Karpas-422 (cell line): ENCODE results near the gene SORD. TPM values are rescaled to one million over a fixed set of nuclear protein-coding genes. Genes with fewer than 3 reads are reported as not detected.

ENCODE experiments used
- DNase-seq: peaks from one replicate; pipeline ENCODE4 v3.0.0-alpha.2; 2015
- H2AFZ ChIP-seq: fragments of 200-600 bp; sonication (generic); 2 replicates; pipeline ENCODE4 v1.6.1; 2014; ENCODE audit warnings: antibody characterized with exemption, low read length, mixed read lengths
- H3K27ac ChIP-seq: fragments of 200-600 bp; sonication (generic); 2 replicates; pipeline ENCODE4 v1.5.1; 2014; ENCODE audit warnings: mild to moderate bottlenecking, low read length, moderate library complexity
- H3K27me3 ChIP-seq: fragments of 200-600 bp; sonication (generic); 2 replicates; pipeline ENCODE4 v1.6.1; 2014; ENCODE audit warnings: low read length, mixed read lengths
- H3K36me3 ChIP-seq: fragments of 200-600 bp; sonication (generic); 2 replicates; pipeline ENCODE4 v1.6.1; 2014; ENCODE audit warnings: low read length, mixed read lengths; ENCODE audit not compliant: insufficient read depth
- H3K4me1 ChIP-seq: fragments of 200-600 bp; sonication (generic); 2 replicates; pipeline ENCODE4 v1.6.1; 2014; ENCODE audit warnings: mild to moderate bottlenecking, low read length, mixed read lengths
- H3K4me2 ChIP-seq: fragments of 200-600 bp; sonication (generic); 2 replicates; pipeline ENCODE4 v1.6.1; 2014; ENCODE audit warnings: low read length, low read depth, mild to moderate bottlenecking; ENCODE audit not compliant: poor library complexity, severe bottlenecking
- H3K4me3 ChIP-seq: fragments of 200-600 bp; sonication (generic); 2 replicates; pipeline ENCODE4 v1.5.1; 2014; ENCODE audit warnings: mild to moderate bottlenecking, antibody characterized with exemption, low read length, mixed read lengths
- H3K79me2 ChIP-seq: fragments of 200-600 bp; sonication (generic); 2 replicates; pipeline ENCODE4 v1.6.1; 2014; ENCODE audit warnings: mild to moderate bottlenecking, low read length, mixed read lengths
- H3K9ac ChIP-seq: fragments of 200-600 bp; sonication (generic); 2 replicates; pipeline ENCODE4 v1.6.0; 2014; ENCODE audit warnings: low read length
- H3K9me2 ChIP-seq: fragments of 200-600 bp; sonication (generic), shearing (Covaris generic); replicated peaks from 2 replicates; pipeline ENCODE4 v1.6.0; 2014; ENCODE audit warnings: mild to moderate bottlenecking, low read length, moderate library complexity; ENCODE audit not compliant: insufficient read depth
- H3K9me3 ChIP-seq: fragments of 300-700, 200-600 bp; sonication (generic); 2 replicates; pipeline ENCODE4 v1.6.1; 2014; ENCODE audit warnings: low read length, mixed read lengths
- H4K20me1 ChIP-seq: fragments of 200-600 bp; sonication (generic); 2 replicates; pipeline ENCODE4 v1.6.1; 2014; ENCODE audit warnings: mild to moderate bottlenecking, antibody characterized with exemption, low read length, low read depth; ENCODE audit not compliant: insufficient read depth
- total RNA-seq: library from RNA; depleted of rRNA; stranded (reverse); fragments of >200 nt; shearing (Covaris generic); gene quantifications from 2 replicates; pipeline ENCODE4 v1.2.3, GENCODE V29; 2014; ENCODE audit warnings: low replicate concordance

The SORD gene
- total RNA-seq, 1 experiment from 2014 or later, result 33.5 TPM

DNA sequence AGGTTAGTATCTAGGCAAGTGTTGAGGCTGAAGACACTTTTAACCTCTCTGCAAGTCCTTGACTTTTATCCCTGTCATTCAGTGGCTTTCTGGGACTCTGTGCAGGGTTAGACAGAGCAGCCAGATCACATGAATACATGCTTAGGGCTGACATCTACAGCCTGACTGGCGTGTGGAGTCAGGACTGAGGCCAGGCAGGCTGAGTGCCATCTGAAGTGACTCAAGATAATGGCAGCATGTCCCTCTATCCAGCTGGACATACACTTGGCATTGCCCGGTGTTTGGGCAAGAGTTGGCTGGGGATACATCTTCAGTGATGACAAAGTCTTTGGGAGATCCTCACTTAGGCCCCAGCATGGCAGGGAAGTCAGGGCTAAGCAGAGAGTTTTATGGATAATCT is 68.6 kb downstream of the SORD start:
- Histone ChIP-seq H3K79me2 (no peaks in the 10 kb centered on the region), H3K4me2 (no peak overlapping the region), H3K27ac (no peak overlapping the region), H3K36me3 (no peaks in the 10 kb centered on the region), H3K4me3 (no peak overlapping the region), H2AFZ (no peak overlapping the region), H3K27me3 (no peaks in the 10 kb centered on the region), H3K9me3 (no peaks in the 10 kb centered on the region), H3K9ac (no peak overlapping the region), H3K9me2 (no peaks in the 10 kb centered on the region), H3K4me1 (no peaks in the 10 kb centered on the region), H4K20me1 (no peaks in the 10 kb centered on the region)
- no peak for DNase-seq

DNA sequence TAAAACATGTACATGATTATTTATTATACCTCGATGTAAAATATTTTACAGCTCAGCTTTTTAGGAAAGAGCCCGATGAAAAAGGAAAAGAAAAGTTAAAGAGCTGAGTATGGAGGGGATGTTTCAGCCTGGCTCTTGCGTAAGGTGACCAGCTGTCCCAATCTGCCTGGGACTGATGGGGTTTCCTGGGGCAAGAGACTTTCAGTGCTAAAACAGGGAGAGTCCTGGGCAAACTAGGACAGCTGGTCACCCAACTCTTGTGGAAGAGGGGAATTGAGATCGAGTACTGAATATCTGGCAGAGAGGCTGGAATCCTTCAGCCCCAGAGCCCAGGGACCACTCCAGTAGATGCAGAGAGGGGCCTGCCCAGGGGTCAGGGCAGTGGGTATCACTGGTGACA is 70.0 kb downstream of the SORD start:
- Histone ChIP-seq H3K4me1 (no peaks in the 10 kb centered on the region), H3K27me3 (no peaks in the 10 kb centered on the region), H3K79me2 (no peaks in the 10 kb centered on the region), H4K20me1 (no peaks in the 10 kb centered on the region), H2AFZ (no peak overlapping the region), H3K9ac (no peak overlapping the region), H3K9me2 (no peaks in the 10 kb centered on the region), H3K27ac (no peak overlapping the region), H3K36me3 (no peaks in the 10 kb centered on the region), H3K9me3 (no peaks in the 10 kb centered on the region), H3K4me2 (no peak overlapping the region), H3K4me3 (no peak overlapping the region)
- DNase-seq, result no peak

- Histone ChIP-seq H3K9ac (no peak overlapping the region), H3K79me2 (no peaks in the 10 kb centered on the region), H3K27me3 (no peaks in the 10 kb centered on the region), H4K20me1 (no peaks in the 10 kb centered on the region), H3K36me3 (no peaks in the 10 kb centered on the region), H3K4me1 (0 out of 2 replicates have a peak, but pooled peaks cover 2% of the 10 kb centered on the region), H3K9me2 (no peaks in the 10 kb centered on the region), H3K9me3 (no peaks in the 10 kb centered on the region), H3K4me3 (no peak overlapping the region), H3K27ac (no peak overlapping the region), H3K4me2 (no peak overlapping the region), H2AFZ (no peak overlapping the region)
- DNase-seq, result no peak
These were observed 70.8 kb downstream of the SORD start for GRCh38 chr15:45093622-45094357.

GRCh38 chr15:45094358-45094730 is 71.3 kb downstream of the SORD start:
- DNase-seq, result no peak
- H3K27me3 ChIP-seq, result no peaks in the 10 kb centered on the region
- H3K9ac ChIP-seq, result no peak overlapping the region
- H3K36me3 ChIP-seq, result no peaks in the 10 kb centered on the region
- H3K4me1 ChIP-seq, result 0 out of 2 replicates have a peak, but pooled peaks cover 2% of the 10 kb centered on the region
- H3K4me2 ChIP-seq, result no peak overlapping the region
- no peak overlapping the region for H3K4me3 ChIP-seq
- no peaks in the 10 kb centered on the region for H4K20me1 ChIP-seq
- no peak overlapping the region for H2AFZ ChIP-seq
- H3K79me2 ChIP-seq, result no peaks in the 10 kb centered on the region
- H3K27ac ChIP-seq, result no peak overlapping the region
- H3K9me2 ChIP-seq, result no peaks in the 10 kb centered on the region
- H3K9me3 ChIP-seq, result no peaks in the 10 kb centered on the region

DNA sequence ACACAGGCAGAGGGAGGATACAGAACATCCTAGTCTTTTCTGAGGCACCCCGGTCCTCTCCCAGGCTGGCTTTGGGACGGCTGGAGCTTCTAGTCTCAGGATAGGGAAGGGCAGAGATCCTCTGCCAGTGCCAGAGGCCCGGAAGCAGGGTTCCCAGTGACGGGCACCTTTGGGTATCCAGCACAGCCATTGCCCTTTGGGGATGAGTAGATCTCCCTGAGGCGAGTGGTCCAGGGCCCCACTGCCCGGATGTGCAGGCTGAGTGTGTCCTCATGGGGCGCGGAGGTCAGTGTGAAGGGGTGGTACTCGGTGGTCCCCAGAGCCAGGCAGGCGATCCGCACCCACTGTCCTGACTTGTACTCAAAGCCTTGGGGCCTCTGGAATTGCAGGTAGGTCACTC is 72.7 kb downstream of the SORD start:
- no peaks in the 10 kb centered on the region for H3K79me2 ChIP-seq
- no peak overlapping the region for H3K4me2 ChIP-seq
- no peaks in the 10 kb centered on the region for H3K27me3 ChIP-seq
- no peaks in the 10 kb centered on the region for H3K9me2 ChIP-seq
- no peak overlapping the region for H2AFZ ChIP-seq
- H3K9ac ChIP-seq, result no peak overlapping the region
- 0 out of 2 replicates have a peak, but pooled peaks cover 2% of the 10 kb centered on the region for H3K4me1 ChIP-seq
- no peak overlapping the region for H3K27ac ChIP-seq
- no peaks in the 10 kb centered on the region for H4K20me1 ChIP-seq
- no peak overlapping the region for H3K4me3 ChIP-seq
- DNase-seq, result no peak
- no peaks in the 10 kb centered on the region for H3K36me3 ChIP-seq
- H3K9me3 ChIP-seq, result no peaks in the 10 kb centered on the region

- Histone ChIP-seq H3K4me3 (no peak overlapping the region), H3K9me2 (no peaks in the 10 kb centered on the region), H3K4me2 (no peak overlapping the region), H3K27ac (no peak overlapping the region), H4K20me1 (no peaks in the 10 kb centered on the region), H3K4me1 (0 out of 2 replicates have a peak, but pooled peaks cover 2% of the 10 kb centered on the region), H2AFZ (no peak overlapping the region), H3K9me3 (no peaks in the 10 kb centered on the region), H3K36me3 (no peaks in the 10 kb centered on the region), H3K27me3 (no peaks in the 10 kb centered on the region), H3K9ac (no peak overlapping the region), H3K79me2 (no peaks in the 10 kb centered on the region)
- no peak for DNase-seq
These were observed 74.5 kb downstream of the SORD start for GRCh38 chr15:45097466-45097865.

DNA sequence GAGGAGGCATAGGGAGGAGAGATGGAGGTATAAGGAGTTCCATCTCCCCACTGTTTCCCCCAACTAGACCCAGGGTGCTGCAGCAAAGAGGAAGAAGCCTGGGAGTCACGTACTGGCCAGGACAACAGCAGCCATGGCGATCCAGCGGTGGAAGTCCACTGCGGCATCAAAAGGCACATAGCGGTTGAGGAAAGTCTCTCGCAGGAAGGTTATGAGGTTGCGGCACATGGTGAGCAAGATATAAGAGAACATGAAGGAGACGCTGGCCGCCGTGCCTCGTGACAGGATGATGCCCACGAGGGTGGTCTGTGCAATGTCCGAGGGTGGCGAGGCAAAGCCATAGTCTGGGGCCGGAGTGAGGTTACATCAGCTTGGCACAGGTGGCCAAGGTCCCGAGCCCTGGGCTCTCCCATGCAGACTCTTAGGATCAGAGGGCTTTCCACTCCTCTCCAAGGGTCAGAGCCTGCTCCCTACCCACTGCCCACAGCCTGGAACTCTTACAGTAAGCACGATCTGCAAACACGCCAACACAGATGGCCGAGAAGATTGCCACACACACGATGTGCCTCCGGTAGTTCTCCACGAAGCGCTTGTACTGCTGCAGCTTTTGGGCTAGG is 76.7 kb downstream of the SORD start:
- Histone ChIP-seq H3K36me3 (no peaks in the 10 kb centered on the region), H3K9me3 (no peaks in the 10 kb centered on the region), H2AFZ (no peak overlapping the region)

GRCh38 chr15:45100884-45101625 is 78.1 kb downstream of the SORD start:
- Histone ChIP-seq H3K9ac (no peak overlapping the region), H3K79me2 (no peaks in the 10 kb centered on the region), H3K27ac (no peak overlapping the region), H3K4me1 (0 out of 2 replicates have a peak, but pooled peaks cover 2% of the 10 kb centered on the region), H3K36me3 (no peaks in the 10 kb centered on the region), H3K4me2 (no peak overlapping the region), H3K9me2 (no peaks in the 10 kb centered on the region), H3K4me3 (no peak overlapping the region), H4K20me1 (no peaks in the 10 kb centered on the region), H2AFZ (no peak overlapping the region), H3K9me3 (no peaks in the 10 kb centered on the region), H3K27me3 (no peaks in the 10 kb centered on the region)
- no peak for DNase-seq

More for the DNA sequence above, 76.7 kb downstream of the SORD start:
- H4K20me1 ChIP-seq, result no peaks in the 10 kb centered on the region
- H3K27me3 ChIP-seq, result no peaks in the 10 kb centered on the region
- H3K9me2 ChIP-seq, result no peaks in the 10 kb centered on the region
- H3K27ac ChIP-seq, result no peak overlapping the region
- H3K4me2 ChIP-seq, result no peak overlapping the region
- H3K4me1 ChIP-seq, result 0 out of 2 replicates have a peak, but pooled peaks cover 2% of the 10 kb centered on the region
- no peak overlapping the region for H3K4me3 ChIP-seq
- no peak overlapping the region for H3K9ac ChIP-seq
- no peak for DNase-seq
- no peaks in the 10 kb centered on the region for H3K79me2 ChIP-seq
